HG03460 (cell line): Measurements from ENCODE around the gene CSNK1D.

Experiments used
- ATAC-seq: cut with Tn5 transposase; IDR thresholded peaks from one replicate; pipeline ENCODE4 v1.9.1; 2021; ENCODE audit not compliant: unreplicated experiment

The CSNK1D gene

GRCh38 chr17:82295472-82295814 is 21.9 kb upstream of the CSNK1D start:
- no peak for ATAC-seq

DNA sequence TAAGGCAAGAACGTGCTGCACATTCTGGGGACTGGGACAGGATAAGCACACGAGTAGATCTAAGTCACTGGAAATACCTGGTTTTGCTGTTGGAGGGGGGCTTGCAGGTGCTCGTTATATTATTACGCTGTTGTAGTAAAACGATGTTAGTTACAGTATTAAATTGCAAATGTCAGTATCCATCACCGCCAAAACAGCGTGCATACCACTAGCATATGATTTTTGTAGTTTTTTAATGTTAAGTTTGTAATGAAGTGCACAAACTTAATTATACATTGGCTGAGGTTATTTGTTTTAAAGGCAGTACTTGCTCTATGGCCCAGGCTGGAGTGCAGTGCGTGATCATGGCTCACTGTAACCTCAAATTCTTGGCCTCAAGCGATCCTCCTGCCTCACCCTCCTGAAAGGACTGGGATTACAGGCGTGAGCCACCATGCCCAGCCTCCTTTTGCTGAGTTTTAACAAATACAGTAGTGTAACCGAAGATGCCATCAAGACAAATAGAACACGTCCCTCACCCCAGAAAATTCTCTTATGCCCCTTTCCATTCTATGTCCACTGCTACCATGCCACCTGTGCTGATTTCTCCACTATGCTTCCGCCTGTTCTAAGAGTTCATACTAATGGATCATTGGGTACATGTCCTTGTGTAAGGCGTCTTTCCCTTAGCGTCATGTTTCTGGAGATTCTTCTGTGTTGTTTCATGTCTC is 20.7 kb upstream of the CSNK1D start:
- no peak for ATAC-seq

DNA sequence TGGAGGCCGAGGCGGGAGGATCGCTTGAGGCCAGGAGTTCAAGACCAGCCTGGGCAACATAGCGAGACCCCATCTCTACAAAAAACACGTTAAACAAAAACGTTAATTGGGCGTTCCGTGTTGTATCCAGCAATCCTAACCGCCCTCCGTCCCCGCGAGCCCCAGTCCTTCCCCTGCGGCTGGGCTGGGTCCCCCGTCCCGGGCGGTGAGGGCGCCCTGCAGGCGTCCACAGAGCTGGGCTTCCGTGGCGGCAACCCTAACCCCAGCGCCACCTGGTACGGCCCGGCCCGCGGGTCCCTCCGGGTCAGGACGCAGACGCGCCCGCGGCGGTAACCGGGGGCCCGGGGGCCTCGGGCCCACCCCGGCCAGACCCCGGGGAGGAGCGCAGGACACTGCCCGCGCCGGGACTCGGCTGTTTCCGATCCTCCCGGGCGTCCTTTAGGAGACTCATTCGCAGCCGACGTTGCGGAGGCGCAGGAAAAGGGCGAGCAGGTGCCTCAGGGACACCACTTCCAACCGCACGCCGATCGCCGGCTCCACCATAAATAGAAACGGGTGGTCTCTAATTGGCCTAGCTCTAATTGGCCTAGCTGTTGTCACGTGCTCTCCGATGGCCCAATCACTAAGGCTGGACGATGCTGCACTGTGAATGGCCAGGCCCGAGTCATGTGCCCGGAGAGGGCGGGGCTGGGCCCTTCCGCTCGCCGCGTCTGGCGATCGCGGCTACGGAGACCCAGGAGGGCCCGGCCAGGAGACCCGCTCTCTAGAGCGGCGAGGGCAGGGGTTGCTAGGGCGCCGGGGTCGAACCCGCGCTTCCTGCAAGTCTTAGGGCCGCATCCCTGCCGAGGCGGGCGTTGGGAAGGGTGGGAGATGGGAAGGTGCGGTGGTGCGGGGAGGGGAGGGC is 19.0 kb upstream of the CSNK1D start:
- ATAC-seq: peak; percentile 92

DNA sequence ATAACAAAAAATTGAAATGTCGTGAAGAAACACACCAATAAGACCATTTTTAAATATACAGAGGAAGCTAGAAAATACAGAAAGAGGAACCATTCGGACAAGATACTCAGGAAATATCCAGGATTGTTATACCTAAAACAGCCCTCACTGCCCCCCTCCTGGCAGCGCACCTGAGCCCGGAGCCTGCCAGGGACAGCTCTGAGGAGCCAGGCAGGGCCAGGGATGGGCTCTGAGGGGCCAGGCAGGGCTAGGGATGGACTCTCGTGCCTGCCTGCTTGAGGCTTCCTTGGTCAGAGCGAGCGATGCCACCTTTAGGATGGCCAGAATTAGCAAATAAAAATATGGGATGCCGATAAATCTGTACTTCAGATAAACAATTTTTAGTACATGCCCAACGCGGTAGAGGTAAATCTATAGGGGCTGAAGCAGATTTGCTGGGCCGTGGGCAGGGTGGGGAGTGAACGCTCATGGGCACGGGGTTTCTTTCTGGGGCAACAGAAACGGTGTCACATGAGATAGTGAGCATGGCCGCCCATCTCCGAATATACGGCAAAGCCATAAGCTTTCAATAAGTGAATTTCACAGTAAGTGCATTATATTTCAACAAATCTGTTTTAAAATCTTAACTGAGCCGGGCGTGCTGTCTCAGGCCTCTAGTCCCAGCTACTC is 18.2 kb upstream of the CSNK1D start:
- no peak for ATAC-seq

DNA sequence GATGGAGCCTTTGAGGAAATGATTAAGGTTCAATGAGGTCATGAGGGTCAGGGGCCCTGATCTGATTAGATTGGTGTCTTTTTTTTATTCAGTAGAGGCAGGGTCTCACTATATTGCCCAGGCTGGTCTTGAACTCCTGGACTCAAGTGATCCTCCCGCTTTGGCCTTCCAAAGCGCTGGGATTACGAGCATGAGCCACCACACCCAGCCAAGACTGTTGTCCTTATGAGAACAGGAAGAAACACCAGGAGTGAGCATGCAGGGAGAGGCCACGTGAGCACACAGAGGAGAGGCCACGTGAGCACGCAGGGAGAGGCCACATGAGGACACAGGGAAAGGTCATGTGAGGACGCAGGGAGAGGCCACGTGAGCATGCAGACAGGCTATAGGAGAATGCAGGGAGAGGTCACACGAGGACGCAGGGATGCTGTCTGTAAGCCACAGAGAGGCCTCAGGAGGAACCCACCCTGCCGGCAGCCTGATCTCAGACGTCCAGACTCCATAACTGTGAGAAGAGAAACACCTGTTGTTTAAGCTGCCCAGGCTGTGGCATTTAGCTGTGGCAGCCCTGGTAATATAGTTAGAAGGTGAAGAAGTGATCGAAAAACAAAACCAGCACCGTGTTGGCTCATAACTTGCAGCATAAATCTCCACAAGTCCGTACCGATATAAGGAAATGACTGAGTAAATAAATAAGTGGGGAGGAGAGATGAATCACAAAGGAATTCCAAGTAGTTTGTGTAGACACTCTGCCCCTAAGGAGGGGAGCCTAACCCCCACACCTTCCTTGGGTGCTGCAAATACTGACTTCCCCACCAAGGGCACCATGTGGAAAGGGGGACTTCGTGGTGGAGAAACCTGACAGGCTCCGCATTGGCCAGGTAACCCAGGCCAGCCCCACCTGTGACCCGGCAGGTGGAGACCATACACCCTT is 14.6 kb upstream of the CSNK1D start:
- ATAC-seq: no peak

- no peak for ATAC-seq
These were observed 13.7 kb upstream of the CSNK1D start for GRCh38 chr17:82287013-82287867.

DNA sequence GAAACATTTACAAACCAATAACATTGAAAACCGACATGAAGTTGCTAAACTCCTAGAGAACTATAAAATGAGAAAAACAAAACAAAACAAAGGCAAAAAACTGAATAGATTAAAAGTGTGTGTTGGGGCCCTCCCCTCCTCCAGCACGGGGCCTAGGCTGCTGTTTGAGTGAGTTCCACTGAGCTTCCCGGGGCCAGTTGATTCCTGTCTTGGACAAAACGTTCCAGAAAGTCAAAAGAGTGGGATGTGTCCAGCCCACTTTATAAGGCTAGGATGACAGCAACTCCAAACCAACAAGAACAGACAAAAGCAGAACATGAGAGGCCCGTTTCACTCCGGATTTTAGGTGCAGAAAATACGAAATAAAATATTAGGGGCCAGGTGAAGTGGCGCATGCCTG is 11.6 kb upstream of the CSNK1D start:
- ATAC-seq: no peak

- no peak for ATAC-seq
These were observed 9.8 kb upstream of the CSNK1D start for GRCh38 chr17:82283208-82283749.

GRCh38 chr17:82282239-82283207 is 9.0 kb upstream of the CSNK1D start:
- no peak for ATAC-seq

- no peak for ATAC-seq
These were observed 8.2 kb upstream of the CSNK1D start for GRCh38 chr17:82281502-82282238.

GRCh38 chr17:82281076-82281475 is 7.6 kb upstream of the CSNK1D start:
- ATAC-seq: no peak

- no peak for ATAC-seq
These were observed 7.0 kb upstream of the CSNK1D start for GRCh38 chr17:82280537-82280936.

DNA sequence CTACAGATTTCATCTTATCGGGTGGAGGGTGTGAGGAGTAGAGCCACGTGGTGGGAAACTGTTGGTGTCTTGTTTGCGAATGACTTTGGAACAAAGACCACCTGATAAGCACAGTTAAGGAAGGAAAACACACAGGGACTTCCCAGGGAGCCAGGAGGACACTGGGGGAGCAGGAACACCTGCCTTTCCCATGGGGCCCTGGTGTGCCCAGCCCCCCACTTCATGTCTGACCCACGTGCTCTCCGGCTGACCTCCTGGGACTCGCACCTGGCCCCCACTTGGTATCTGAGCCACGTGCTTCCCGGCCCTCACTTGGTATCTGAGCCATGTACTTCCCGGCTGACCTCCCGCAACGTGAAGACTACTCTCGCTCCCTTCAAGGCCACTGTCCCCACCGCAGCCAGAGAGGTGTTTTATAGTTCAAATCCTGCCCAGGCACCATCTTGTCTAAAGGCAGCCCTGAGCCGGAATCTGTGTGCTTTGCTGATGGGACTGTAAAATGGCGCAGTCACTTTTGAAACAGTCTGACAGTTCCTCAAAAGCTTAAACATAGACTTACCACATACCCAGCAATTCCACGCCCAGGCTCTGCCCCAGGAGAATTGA is 5.4 kb upstream of the CSNK1D start:
- ATAC-seq: no peak

DNA sequence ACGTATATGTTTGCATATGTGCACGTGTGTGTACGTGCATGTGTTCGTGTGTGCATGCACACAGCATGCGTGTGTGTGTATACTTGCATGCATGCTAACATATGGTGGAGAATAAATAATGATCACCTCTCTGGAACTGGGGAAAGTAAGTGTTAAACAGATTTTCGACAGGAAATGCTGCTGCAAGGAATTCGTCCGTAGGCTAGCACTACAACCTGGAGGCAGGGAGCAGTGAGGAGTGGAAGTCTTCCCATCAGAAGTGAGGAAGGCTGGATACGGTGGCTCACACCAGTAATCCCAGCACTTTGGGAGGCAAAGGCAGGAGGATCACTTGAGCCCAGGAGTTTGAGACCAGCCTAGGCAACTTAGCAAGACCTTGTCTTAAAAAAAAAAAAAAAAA is 4.8 kb upstream of the CSNK1D start:
- ATAC-seq: no peak

DNA sequence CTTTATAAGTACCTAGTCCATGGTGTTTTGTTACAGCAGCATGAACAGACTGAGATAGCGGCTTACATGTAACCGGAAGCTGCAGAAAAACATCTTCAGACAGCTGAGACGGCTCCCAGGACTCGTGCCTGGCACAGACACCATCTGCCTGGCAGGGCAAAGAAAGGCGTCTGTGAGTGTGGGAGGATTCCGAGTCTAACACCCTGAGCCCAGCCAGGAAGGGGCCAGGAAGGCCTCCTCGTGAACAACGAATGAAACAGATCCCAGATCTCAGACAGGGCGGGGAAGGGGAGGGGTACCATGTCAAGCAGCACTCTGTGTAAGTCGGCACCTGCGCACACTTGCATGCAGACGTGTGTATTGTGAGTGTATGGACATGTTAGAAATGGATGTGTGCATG is 4.4 kb upstream of the CSNK1D start:
- no peak for ATAC-seq

DNA sequence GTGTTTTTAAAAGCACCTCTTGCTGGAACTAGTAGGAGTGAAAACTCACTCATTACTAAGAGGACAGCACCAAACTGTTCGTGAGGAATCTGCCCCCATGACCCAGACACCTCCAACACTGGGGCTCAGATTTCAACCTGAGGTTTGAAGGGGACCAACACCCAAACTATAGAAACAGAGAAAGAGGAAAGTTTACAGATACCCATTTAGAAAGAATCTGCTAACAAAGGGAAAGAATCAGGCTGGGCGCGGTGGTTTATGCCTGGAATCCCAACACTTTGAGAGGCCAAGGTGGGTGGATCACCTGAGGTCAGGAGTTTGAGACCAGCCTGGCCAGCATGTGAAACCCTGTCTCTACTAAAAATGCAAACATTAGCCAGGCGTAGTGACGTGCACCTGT is 3.4 kb upstream of the CSNK1D start:
- no peak for ATAC-seq

DNA sequence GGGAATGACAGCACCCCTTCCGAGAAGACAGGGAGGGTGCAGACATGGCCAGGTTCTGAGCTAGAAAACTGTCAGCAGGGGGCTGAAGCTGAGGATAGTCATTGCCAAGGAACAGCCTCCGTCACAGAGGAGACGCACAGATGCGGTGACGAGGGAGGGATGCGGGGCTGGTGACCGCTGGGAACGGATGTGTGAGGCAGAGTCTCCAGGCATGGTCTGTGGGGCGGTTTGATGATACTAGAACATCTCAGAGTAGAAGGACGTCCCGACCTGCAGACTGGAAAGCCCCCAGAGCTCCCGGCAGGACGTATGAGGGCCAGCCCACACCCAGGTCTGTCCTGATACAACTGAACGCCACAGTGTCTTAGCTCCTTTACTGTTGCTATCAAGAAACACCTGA is 1.8 kb upstream of the CSNK1D start:
- no peak for ATAC-seq
